Sigmoid colon (tissue), 7 donors: ENCODE measurements around the gene WFDC2. TPM values are rescaled to one million over a fixed set of nuclear protein-coding genes. Genes with fewer than 3 reads are reported as not detected.

Experiments used
- DNase-seq: peaks from one replicate; pipeline ENCODE4 v3.0.0-alpha.2; 2019
- H3K27ac ChIP-seq, 4 donors: fragments of 200-600 bp; sonication (generic); one replicate each; pipeline ENCODE4 v1.5.1; 2016 to 2019; ENCODE audit warnings: mild to moderate bottlenecking in 1 of 4
- H3K27me3 ChIP-seq, 3 donors: fragments of 200-600 bp; sonication (generic); one replicate each; pipeline ENCODE4 v1.5.1; 2019; ENCODE audit warnings: mild to moderate bottlenecking in 1 of 3
- H3K36me3 ChIP-seq, 4 donors: fragments of 200-600 bp; sonication (generic); one replicate each; pipeline ENCODE4 v1.5.1; 2016 to 2019
- H3K4me1 ChIP-seq, 4 donors: fragments of 200-600 bp; sonication (generic); one replicate each; pipeline ENCODE4 v1.5.1; 2017 to 2019
- H3K4me3 ChIP-seq, 4 donors: fragments of 200-600 bp; sonication (generic); one replicate each; pipeline ENCODE4 v1.5.1; 2017 to 2019; ENCODE audit warnings: mild to moderate bottlenecking in 2 of 4, moderate library complexity in 1 of 4
- H3K9me3 ChIP-seq, 4 donors: fragments of 200-600 bp in 3 of 4; sonication (generic) in 3 of 4; one replicate each; pipeline versions ENCODE4 v1.5.1 to v1.6.1; 2013 to 2019
- EP300 ChIP-seq, 4 donors: sonication (generic); formaldehyde crosslinking; IDR thresholded peaks; one replicate each; pipeline ENCODE4 v1.6.1; 2017; ENCODE audit warnings: antibody characterized with exemption in 4 of 4
- POLR2A ChIP-seq, 2 donors: fragments of 450-650 bp; IDR thresholded peaks; one replicate each; pipeline ENCODE4 v1.6.1; 2016; ENCODE audit warnings: antibody characterized with exemption in 2 of 2, mild to moderate bottlenecking in 2 of 2, moderate library complexity in 2 of 2
- POLR2AphosphoS5 ChIP-seq, 4 donors: sonication (generic); formaldehyde crosslinking; IDR thresholded peaks; one replicate each; pipeline ENCODE4 v1.6.1; 2017; ENCODE audit warnings: antibody characterized with exemption in 4 of 4
- WGBS, 2 donors: extraction: QIAGEN DNeasy Blood & Tissue Kit; methylation state at CpG; one replicate each; pipeline ENCODE4 v1.1.7; 2013; 5-methylcytosine and 5-hydroxymethylcytosine counted together
- intact Hi-C: fragments of 100-400 bp; cut with DNase I; formaldehyde crosslinking; loops from one replicate; pipeline ENCODE4 v1.15.1; 2023
- polyA plus RNA-seq, 3 donors: library from polyadenylated mRNA; stranded (reverse); fragments of 200-250 nt; gene quantifications; one replicate each; pipeline ENCODE4 v1.2.3, GENCODE V29; 2013
- total RNA-seq, 4 donors: library from RNA; depleted of rRNA; stranded (reverse); fragments of >200 nt; gene quantifications; one replicate each; pipeline ENCODE4 v1.1.0, GENCODE V29; 2016
- TF ChIP-seq, protein P1 (sequence below), 4 experiments: fragments of 450-650 bp in 3 of 4; fragments of 200-600 bp in 1 of 4; IDR thresholded peaks; one replicate each; pipeline ENCODE4 v1.5.1; 2016 to 2019; ENCODE audit warnings: antibody characterized with exemption in 4 of 4, mild to moderate bottlenecking in 3 of 4, moderate library complexity in 2 of 4
- donor health status: healthy with polysubstance abuse.
- donor health status: Bipolar disorder and iron deficiency.
- donor health status: healthy.

Gene WFDC2, protein sequence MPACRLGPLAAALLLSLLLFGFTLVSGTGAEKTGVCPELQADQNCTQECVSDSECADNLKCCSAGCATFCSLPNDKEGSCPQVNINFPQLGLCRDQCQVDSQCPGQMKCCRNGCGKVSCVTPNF
- total RNA-seq (10 to 100 TPM; 33.9 to 94.1 (median 39.6) TPM), polyA plus RNA-seq (10 to 100 TPM; 29.6 to 86.6 (median 65.5) TPM)

GRCh38 chr20:45469336-45470261, at the start of gene WFDC2:
Gene WFDC2, plus strand, starts transcription at chr20:45469753. Its CDS starts 29 bp downstream, at chr20:45469782.
- Histone ChIP-seq H3K36me3 (no peaks in the 10 kb centered on the region), H3K4me1 (peaks cover 0 to 52% (median 38%) of the 10 kb centered on the region in 4 donors), H3K27ac (peak within 1 kb of the TSS; percentile 23 to 92 (median 86)), H3K9me3 (no peaks in the 10 kb centered on the region), H3K27me3 (no peaks in the 10 kb centered on the region), H3K4me3 (peak within 1 kb of the TSS; percentile 36 to 60 (median 50))
- 5 to 11% methylated on average over 54 of the region's 54 CpGs for WGBS, 2 donors
- intact Hi-C loops, result loop anchor here (2.0 kb wide), 2 partner anchors 21 to 107 kb away; partner anchors contain the start of gene SYS1
- peak; percentile 67 for DNase-seq
- TF ChIP-seq, protein P1, sequence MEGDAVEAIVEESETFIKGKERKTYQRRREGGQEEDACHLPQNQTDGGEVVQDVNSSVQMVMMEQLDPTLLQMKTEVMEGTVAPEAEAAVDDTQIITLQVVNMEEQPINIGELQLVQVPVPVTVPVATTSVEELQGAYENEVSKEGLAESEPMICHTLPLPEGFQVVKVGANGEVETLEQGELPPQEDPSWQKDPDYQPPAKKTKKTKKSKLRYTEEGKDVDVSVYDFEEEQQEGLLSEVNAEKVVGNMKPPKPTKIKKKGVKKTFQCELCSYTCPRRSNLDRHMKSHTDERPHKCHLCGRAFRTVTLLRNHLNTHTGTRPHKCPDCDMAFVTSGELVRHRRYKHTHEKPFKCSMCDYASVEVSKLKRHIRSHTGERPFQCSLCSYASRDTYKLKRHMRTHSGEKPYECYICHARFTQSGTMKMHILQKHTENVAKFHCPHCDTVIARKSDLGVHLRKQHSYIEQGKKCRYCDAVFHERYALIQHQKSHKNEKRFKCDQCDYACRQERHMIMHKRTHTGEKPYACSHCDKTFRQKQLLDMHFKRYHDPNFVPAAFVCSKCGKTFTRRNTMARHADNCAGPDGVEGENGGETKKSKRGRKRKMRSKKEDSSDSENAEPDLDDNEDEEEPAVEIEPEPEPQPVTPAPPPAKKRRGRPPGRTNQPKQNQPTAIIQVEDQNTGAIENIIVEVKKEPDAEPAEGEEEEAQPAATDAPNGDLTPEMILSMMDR (IDR thresholded peaks at IDR 0.05), result peak in 1 of 4 experiments; percentile 5
- TF ChIP-seq POLR2AphosphoS5 (IDR thresholded peaks at IDR 0.05) (no peak), EP300 (IDR thresholded peaks at IDR 0.05) (no peak)

DNA sequence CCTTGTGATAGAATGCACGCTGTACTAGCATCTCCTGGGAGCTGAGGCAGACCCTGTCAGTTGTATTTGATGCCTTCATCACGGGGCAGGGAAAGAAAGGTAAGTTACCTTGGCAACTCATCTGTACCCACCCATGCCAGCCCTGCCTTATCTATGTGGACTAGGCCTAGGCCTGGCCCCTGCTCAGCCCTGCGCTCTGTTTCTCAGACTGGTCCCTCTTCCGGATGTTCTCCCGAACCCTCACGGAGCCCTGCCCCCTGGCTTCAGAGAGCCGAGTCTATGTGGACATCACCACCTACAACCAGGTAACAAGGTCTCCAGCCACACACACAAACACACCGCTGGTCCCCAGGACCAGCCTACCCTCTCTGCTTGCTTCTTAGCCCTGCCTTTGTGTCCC, 49.4 kb upstream of the WFDC2 start:
- WGBS, 2 donors, result 78 to 93% methylated on average over 8 of the region's 8 CpGs
- Histone ChIP-seq H3K27me3 (no peaks in the 10 kb centered on the region), H3K27ac (peak overlapping the region; percentile 20 to 82 (median 57)), H3K4me3 (no peak overlapping the region), H3K9me3 (no peaks in the 10 kb centered on the region), H3K36me3 (peaks cover 18 to 62% (median 37%) of the 10 kb centered on the region in 4 donors), H3K4me1 (peaks cover 0 to 46% (median 39%) of the 10 kb centered on the region in 4 donors)
- intact Hi-C loops, result no loop called here
- TF ChIP-seq POLR2A (IDR thresholded peaks at IDR 0.05) (no peak), EP300 (IDR thresholded peaks at IDR 0.05) (no peak), POLR2AphosphoS5 (IDR thresholded peaks at IDR 0.05) (no peak)
- TF ChIP-seq, protein P1 (IDR thresholded peaks at IDR 0.05), result no peak
- no peak for DNase-seq

DNA sequence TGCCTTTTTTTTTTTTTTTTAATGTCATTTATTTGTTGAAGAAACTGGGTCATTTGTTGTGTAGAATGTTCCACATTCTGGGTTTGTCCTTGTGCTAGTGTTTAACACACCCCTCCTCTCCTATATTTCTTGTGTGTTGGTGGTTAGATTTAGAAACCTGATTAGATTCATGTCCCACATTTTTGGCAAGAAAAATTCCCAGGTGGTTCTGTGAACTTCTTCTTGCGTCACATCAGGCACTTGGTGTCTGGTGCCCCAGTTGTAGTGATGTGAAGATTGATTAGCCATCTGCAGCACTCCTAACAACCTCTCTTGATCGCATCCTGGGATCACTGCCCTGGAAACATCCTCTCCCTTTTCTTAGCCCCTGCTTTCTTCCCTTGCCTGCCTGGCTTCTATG, 45.9 kb upstream of the WFDC2 start:
- Histone ChIP-seq H3K4me1 (peaks cover 0 to 22% (median 15%) of the 10 kb centered on the region in 4 donors), H3K36me3 (peaks cover 18 to 78% (median 46%) of the 10 kb centered on the region in 4 donors), H3K4me3 (no peak overlapping the region), H3K27me3 (no peaks in the 10 kb centered on the region), H3K27ac (no peak overlapping the region), H3K9me3 (no peaks in the 10 kb centered on the region)
- WGBS, 2 donors, result 97 to 100% methylated on average over 2 of the region's 2 CpGs
- intact Hi-C loops, result no loop called here
- TF ChIP-seq POLR2A (IDR thresholded peaks at IDR 0.05) (no peak), POLR2AphosphoS5 (IDR thresholded peaks at IDR 0.05) (no peak), EP300 (IDR thresholded peaks at IDR 0.05) (no peak)
- TF ChIP-seq, protein P1 (IDR thresholded peaks at IDR 0.05), result no peak
- no peak for DNase-seq

- DNase-seq, result no peak
- Histone ChIP-seq H3K4me3 (no peak overlapping the region), H3K27ac (no peak overlapping the region), H3K36me3 (peaks cover 12 to 61% (median 35%) of the 10 kb centered on the region in 4 donors), H3K27me3 (no peaks in the 10 kb centered on the region), H3K4me1 (peaks cover 0 to 9% (median 0%) of the 10 kb centered on the region in 4 donors), H3K9me3 (no peaks in the 10 kb centered on the region)
- WGBS, 2 donors, result 95% methylated on average over 17 of the region's 17 CpGs
- TF ChIP-seq POLR2AphosphoS5 (IDR thresholded peaks at IDR 0.05), result no peak
- TF ChIP-seq EP300 (IDR thresholded peaks at IDR 0.05), result no peak
- no peak for TF ChIP-seq POLR2A (IDR thresholded peaks at IDR 0.05)
- TF ChIP-seq, protein P1 (IDR thresholded peaks at IDR 0.05), result no peak
- intact Hi-C loops, result no loop called here
Observed at GRCh38 chr20:45425561-45425960, 44.0 kb upstream of the WFDC2 start.
